Breast epithelium (tissue), 3 donors: ENCODE data around the gene MANBA.

Experiments used
- CTCF ChIP-seq, 3 donors: fragments of 450-650 bp; IDR thresholded peaks; one replicate each; pipeline ENCODE4 v1.5.1; 2016 to 2017; ENCODE audit warnings: antibody characterized with exemption in 3 of 3, mild to moderate bottlenecking in 3 of 3, moderate library complexity in 3 of 3
- POLR2A ChIP-seq: fragments of 450-650 bp; IDR thresholded peaks from one replicate; pipeline ENCODE4 v1.6.1; 2016; ENCODE audit warnings: antibody characterized with exemption, mild to moderate bottlenecking, moderate library complexity
- POLR2AphosphoS5 ChIP-seq, 3 donors: sonication (generic); formaldehyde crosslinking; IDR thresholded peaks; one replicate each; pipeline ENCODE4 v1.6.1; 2017; ENCODE audit warnings: antibody characterized with exemption in 3 of 3

DNA sequence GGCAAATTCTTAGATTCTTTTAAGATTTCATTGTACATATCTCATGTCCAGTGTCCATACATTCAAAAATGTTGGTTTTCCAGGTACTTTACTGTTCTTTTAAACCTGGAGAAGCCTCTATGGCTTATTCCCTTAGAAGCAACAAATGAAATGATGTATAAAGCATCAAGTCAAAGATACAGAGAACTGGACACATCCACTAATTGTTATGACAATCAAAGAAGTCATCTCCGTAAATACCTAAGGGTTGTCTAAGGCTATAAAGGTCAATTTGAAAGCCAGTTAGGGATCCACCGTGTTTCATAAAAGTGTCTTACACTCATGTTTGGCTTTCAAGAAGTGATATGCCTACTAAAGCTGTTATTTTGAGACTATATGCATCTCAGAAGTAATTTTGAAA, 34.2 kb upstream of the MANBA start:
- TF ChIP-seq CTCF (IDR thresholded peaks at IDR 0.05) (no peak), POLR2A (no peak), POLR2AphosphoS5 (IDR thresholded peaks at IDR 0.05) (no peak)
